BJ (cell line): ENCODE results near the gene TPD52L2. TPM values are rescaled to one million over a fixed set of nuclear protein-coding genes. Genes with fewer than 3 reads are reported as not detected.

ENCODE experiments used
- CTCF ChIA-PET: fragments of 350-600 bp; formaldehyde crosslinking; extraction: SDS; loops from one replicate; lab custom pipeline; 2021; ENCODE audit warnings: antibody characterized with exemption, inconsistent platforms; lab: Yijun Ruan, JAX
- POLR2A ChIA-PET: fragments of 300-600 bp; sonication (Branson Sonifier 250); formaldehyde crosslinking; extraction: SDS; loops from one replicate; lab custom pipeline; 2021; ENCODE audit warnings: antibody characterized with exemption; lab: Charles Lee
- DNase-seq: peaks from one replicate; pipeline ENCODE4 v3.0.0-alpha.2; 2011; ENCODE audit warnings: low read depth
- H3K27me3 ChIP-seq: 2 replicates; pipeline ENCODE4 v1.6.0; 2011; ENCODE audit warnings: low read length; ENCODE audit not compliant: control insufficient read depth, insufficient read depth
- H3K36me3 ChIP-seq: 2 replicates; pipeline ENCODE4 v1.5.1; 2011; ENCODE audit warnings: low read length; ENCODE audit not compliant: control insufficient read depth, insufficient read depth
- H3K4me3 ChIP-seq: 2 replicates; pipeline ENCODE4 v1.5.1; 2011; ENCODE audit warnings: low read depth, mild to moderate bottlenecking, control low read depth, low read length
- polyA plus RNA-seq: library from polyadenylated mRNA; depleted of rRNA; stranded (reverse); fragments of >200 nt; gene quantifications from 2 replicates; pipeline ENCODE4 v1.2.3, GENCODE V29; 2011
- TF ChIP-seq, protein P1 (sequence below): IDR thresholded peaks from 2 replicates; pipeline ENCODE4 v1.5.1; 2011; ENCODE audit warnings: low read depth, mild to moderate bottlenecking, control low read depth, inconsistent platforms, low read length, moderate library complexity; ENCODE audit not compliant: insufficient read depth

TPD52L2 gene
- polyA plus RNA-seq, 1 experiment: 288 TPM

GRCh38 chr20:63883201-63883593 lies 18.1 kb downstream of the TPD52L2 start:
- POLR2A ChIA-PET: no interaction called here
- DNase-seq: no peak
- CTCF ChIA-PET: no interaction called here
- H3K27me3 ChIP-seq: no peaks in the 10 kb centered on the region
- peaks cover 51% of the 10 kb centered on the region for H3K36me3 ChIP-seq
- TF ChIP-seq, protein P1, sequence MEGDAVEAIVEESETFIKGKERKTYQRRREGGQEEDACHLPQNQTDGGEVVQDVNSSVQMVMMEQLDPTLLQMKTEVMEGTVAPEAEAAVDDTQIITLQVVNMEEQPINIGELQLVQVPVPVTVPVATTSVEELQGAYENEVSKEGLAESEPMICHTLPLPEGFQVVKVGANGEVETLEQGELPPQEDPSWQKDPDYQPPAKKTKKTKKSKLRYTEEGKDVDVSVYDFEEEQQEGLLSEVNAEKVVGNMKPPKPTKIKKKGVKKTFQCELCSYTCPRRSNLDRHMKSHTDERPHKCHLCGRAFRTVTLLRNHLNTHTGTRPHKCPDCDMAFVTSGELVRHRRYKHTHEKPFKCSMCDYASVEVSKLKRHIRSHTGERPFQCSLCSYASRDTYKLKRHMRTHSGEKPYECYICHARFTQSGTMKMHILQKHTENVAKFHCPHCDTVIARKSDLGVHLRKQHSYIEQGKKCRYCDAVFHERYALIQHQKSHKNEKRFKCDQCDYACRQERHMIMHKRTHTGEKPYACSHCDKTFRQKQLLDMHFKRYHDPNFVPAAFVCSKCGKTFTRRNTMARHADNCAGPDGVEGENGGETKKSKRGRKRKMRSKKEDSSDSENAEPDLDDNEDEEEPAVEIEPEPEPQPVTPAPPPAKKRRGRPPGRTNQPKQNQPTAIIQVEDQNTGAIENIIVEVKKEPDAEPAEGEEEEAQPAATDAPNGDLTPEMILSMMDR: no peak
- no peak overlapping the region for H3K4me3 ChIP-seq

- ChIA-PET CTCF (interaction anchor here (1.7 kb wide), 1 partner anchor 9 kb away, joined by 6 read pairs; no protein-coding TSS in a partner anchor), POLR2A (no interaction called here)
- peaks cover 52% of the 10 kb centered on the region for H3K36me3 ChIP-seq
- no peaks in the 10 kb centered on the region for H3K27me3 ChIP-seq
- DNase-seq: no peak
- H3K4me3 ChIP-seq: no peak overlapping the region
- TF ChIP-seq, protein P1: no peak
Observed at GRCh38 chr20:63884506-63885263, 19.6 kb downstream of the TPD52L2 start.

GRCh38 chr20:63885264-63886053 lies 20.4 kb downstream of the TPD52L2 start:
- POLR2A ChIA-PET: interaction anchor here (0.7 kb wide), 1 partner anchor 246 kb away, joined by 3 read pairs; no protein-coding TSS in a partner anchor
- TF ChIP-seq, protein P1: no peak
- peaks cover 56% of the 10 kb centered on the region for H3K36me3 ChIP-seq

DNA sequence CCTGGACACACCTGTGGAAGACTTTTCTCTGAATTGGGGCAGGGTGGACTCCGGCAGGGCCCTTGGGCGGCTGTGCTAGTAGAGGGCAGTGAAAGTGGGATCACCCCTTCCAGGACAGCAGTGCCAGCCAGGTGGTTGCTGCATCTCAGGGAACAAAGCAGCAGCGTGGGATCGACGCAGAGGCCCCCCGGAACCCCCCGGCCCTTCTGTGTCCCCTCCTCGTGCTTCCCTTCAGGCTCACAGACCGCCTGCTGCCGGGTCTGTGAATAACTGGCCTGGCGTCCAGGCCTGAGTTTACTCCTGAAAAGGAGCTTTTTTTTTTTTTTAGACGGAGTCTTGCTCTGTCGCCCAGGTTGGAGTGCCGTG lies 21.0 kb downstream of the TPD52L2 start:
- no peak overlapping the region for H3K4me3 ChIP-seq
- CTCF ChIA-PET: no interaction called here
- H3K36me3 ChIP-seq: peaks cover 57% of the 10 kb centered on the region
- POLR2A ChIA-PET: interaction anchor here (0.7 kb wide), 1 partner anchor 246 kb away, joined by 3 read pairs; no protein-coding TSS in a partner anchor
- TF ChIP-seq, protein P1: no peak
- DNase-seq: no peak
- H3K27me3 ChIP-seq: no peaks in the 10 kb centered on the region

More at GRCh38 chr20:63885264-63886053, 20.4 kb downstream of the TPD52L2 start:
- Histone ChIP-seq H3K27me3 (no peaks in the 10 kb centered on the region), H3K4me3 (no peak overlapping the region)
- DNase-seq: no peak
- CTCF ChIA-PET: interaction anchor here (1.7 kb wide), 1 partner anchor 9 kb away, joined by 6 read pairs; no protein-coding TSS in a partner anchor

- Histone ChIP-seq H3K27me3 (no peaks in the 10 kb centered on the region), H3K4me3 (no peak overlapping the region), H3K36me3 (peaks cover 58% of the 10 kb centered on the region)
- ChIA-PET POLR2A (no interaction called here), CTCF (interaction anchor here (1.0 kb wide), 1 partner anchor 11 kb away, joined by 3 read pairs; no protein-coding TSS in a partner anchor)
- DNase-seq: no peak
- TF ChIP-seq, protein P1: no peak
Observed at GRCh38 chr20:63886921-63887320, 21.9 kb downstream of the TPD52L2 start.
